Stimulated activated CD4-positive, alpha-beta T cell treated with anti-CD3 and anti-CD28 coated beads, TNF-alpha, amount 100 ng/mL, for 24 hours (primary cell): Measurements from ENCODE around the gene POMP.
"Not testable (repeated sequence)": the region's sequence is repeated elsewhere in the genome, so short reads cannot be mapped to it uniquely, and the experiment has no call there.

Experiments
- DNase-seq, 3 experiments: peaks; one replicate each; pipeline ENCODE4 v3.0.0-alpha.2; 2020; ENCODE audit warnings: low read depth in 3 of 3

Gene POMP

GRCh38 chr13:28693605-28694491, 34.9 kb downstream of the POMP start:
- DNase-seq: not testable (repeated sequence)

GRCh38 chr13:28697441-28697840, 38.5 kb downstream of the POMP start:
- DNase-seq: no peak

GRCh38 chr13:28699246-28699645, 40.3 kb downstream of the POMP start:
- no peak for DNase-seq

GRCh38 chr13:28704282-28704681, 45.4 kb downstream of the POMP start:
- no peak for DNase-seq

GRCh38 chr13:28704919-28705318, 46.0 kb downstream of the POMP start:
- DNase-seq: no peak

GRCh38 chr13:28705461-28706083, 46.6 kb downstream of the POMP start:
- DNase-seq: no peak

GRCh38 chr13:28707629-28708427, 48.9 kb downstream of the POMP start:
- DNase-seq: no peak

- DNase-seq: no peak
Measured at GRCh38 chr13:28710161-28710560, 51.2 kb downstream of the POMP start.

- no peak for DNase-seq
Measured at GRCh38 chr13:28714651-28715050, 55.7 kb downstream of the POMP start.

- DNase-seq: no peak
Measured at GRCh38 chr13:28716511-28716910, 57.6 kb downstream of the POMP start.

GRCh38 chr13:28717170-28717569, 58.2 kb downstream of the POMP start:
- no peak for DNase-seq

- DNase-seq: no peak
Measured at GRCh38 chr13:28718196-28718542, 59.2 kb downstream of the POMP start.

- DNase-seq: peak; percentile 93 to 98 (median 95)
Measured at GRCh38 chr13:28718543-28719226, 59.8 kb downstream of the POMP start, which contains the start of gene SLC46A3. TSS of gene SLC46A3 (minus strand) at chr13:28718970. CDS start at chr13:28717998, 972 bp downstream.

GRCh38 chr13:28719227-28720055, 60.5 kb downstream of the POMP start:
- no peak for DNase-seq

- DNase-seq: no peak
Measured at GRCh38 chr13:28723806-28724205, 64.9 kb downstream of the POMP start.

- DNase-seq: no peak
Measured at GRCh38 chr13:28725046-28725610, 66.2 kb downstream of the POMP start.
